ENCODE data around the gene SSU72.

- no peak for TF ChIP-seq CTCF (IDR thresholded peaks at IDR 0.05)
- no peak for TF ChIP-seq POLR2A (IDR thresholded peaks at IDR 0.05)
Measured at GRCh38 chr1:1565340-1565739, 9.3 kb downstream of the SSU72 start.

All from uterus (tissue), 2 donors.